Ramos (cell line): ENCODE measurements around the gene TMEM222.

Experiments used
- in situ Hi-C: fragments of 300-500 bp; cut with MboI; formaldehyde crosslinking; loops from one replicate; pipeline ENCODE4 v1.14.3; 2022; ENCODE audit warnings: low sequenced_read_pairs; ENCODE audit not compliant: unreplicated experiment

Gene TMEM222

DNA sequence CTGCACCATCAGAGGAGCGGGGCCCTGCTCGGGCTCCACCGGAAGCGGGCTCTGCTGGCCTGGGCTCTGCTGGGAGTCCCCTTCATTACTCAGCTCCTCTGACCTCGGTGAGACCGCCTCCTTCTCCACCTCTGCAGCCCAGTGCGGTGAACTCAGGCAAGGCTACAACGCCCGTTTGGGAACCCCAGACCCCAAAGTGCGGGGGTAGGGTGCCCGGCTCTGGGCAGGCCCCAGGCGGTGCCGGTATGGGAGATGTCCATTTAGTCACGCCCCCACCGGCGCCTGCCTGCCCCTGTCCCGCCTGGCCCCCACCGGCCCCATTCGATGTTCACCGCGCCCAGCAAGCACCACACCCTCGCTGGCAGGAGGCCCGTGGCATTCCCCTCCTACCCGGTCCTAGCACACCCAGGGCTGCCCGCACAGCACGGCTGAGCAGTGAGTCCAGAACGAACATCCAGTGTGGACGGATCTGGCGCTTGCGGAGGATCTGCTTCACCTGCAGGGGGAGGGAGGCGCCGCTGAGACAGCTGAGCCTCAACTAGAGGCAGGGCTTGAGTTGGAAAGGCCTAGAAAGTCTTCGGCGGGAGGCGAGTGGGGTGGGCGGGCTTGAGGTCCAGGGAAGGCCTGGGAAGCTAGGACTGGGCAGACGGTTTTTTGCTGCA, 34.8 kb downstream of the TMEM222 start:
- in situ Hi-C loops = no loop called here

DNA sequence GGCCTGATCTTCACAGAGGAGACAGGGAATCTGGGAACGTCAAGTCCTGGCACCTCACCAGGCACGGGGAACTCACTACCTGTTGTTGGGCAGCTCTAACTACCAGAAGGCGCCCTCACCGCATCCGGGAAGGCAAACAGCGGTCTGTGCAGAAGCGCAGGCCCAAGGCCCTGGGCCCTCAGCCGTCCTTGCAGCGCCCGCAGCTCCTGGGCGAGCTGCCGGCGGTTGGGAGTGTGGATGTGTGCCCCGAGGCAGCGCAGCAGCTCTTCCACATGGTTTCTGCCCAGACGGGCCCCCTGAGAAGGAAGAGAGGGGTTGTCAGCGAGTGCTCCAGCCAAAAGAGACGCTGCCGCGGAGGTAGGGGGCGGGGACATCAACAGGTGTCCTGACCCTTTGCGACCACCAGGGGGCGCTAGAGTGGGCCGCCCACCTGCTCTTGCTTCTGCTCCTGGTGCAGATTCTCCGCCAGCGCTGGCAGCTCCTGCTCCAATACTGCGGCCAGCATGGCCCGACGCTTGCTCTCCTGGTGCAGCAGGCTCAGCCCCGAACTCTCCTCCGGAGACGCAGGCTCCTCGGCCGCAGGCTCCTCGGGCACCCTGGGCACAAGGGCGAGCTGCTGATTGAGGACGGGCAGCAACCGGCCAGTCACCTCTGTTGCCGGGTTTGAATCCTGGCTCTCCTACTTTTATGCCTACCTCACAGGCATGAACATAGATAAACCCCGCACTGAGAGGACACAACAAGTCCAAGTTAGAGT, 35.5 kb downstream of the TMEM222 start:
- in situ Hi-C loops = no loop called here

DNA sequence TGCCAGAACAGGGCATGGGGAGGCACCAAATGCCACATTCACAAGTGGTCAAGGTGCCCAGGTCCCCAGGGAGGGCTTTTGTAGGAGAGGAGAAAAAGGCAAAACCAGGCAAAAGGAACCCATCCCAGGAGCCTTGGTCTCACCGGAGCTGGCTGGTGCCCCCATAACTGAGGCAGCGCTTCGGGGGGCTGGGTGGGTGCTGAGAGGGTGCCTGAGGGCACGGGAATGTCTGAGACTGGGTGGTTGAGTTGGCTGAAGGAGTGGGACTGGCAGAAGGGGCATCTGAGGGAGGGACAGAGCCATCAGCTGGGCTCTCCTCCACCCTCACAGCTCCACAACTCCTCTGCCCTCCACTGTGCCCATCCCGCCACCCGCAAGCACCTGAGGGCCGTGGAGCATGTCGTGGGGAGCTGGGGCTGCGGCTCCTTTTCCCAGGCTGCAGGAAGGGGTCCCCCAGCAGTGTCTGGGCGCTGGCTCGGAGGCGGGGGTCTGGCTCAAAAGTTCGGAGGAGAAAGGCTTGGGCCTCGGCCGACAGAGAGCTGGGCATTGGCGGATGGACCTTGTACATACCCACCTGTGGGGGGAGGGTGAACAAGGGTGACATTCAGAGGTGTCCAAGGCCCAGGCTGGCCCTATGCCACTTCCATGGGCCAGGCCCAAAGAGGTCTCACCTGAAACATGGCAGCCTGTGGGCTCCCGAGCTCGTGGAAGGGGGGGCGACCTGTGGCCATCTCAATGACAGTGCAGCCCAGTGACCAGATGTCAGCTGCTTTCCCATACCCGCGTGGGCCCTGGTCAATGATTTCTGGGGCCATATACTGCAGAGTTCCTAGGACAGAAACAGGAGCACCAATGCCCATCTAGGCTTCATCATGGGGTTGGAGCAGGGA, 36.3 kb downstream of the TMEM222 start:
- in situ Hi-C loops = no loop called here

DNA sequence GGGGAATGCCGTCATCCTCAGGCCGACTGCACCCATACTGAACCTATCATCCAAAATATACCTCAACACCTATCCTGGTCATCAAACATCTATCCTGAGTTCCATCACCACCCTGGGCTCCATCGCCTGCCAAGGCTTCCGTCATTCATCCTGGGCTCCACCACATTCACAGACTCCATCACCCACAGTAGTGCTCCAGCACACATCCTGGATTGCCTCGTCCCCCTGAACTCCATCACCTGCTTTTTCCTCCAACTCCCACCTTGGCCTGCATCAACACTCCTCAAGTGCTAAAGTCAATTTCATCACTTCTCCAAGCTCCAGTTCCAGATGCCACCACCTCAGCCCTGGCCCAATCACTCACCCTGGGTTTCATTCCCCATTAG, 37.0 kb downstream of the TMEM222 start:
- in situ Hi-C loops = no loop called here

DNA sequence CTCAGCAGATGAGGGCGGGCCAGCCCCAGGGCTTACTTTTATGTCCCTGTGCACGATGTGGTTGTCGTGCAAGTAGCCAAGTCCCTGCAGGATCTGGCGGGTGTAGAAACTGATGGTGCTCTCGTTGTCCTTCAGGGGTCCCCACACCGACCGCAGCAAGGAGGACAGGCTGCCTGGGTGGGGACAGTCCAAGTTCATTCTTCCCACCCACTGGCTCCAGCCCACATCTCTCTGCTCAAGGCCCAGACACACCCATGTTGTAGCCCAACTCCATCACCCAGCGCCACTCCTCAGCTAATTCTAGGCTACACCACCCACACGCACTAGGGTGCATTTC, 37.8 kb downstream of the TMEM222 start:
- in situ Hi-C loops = no loop called here

DNA sequence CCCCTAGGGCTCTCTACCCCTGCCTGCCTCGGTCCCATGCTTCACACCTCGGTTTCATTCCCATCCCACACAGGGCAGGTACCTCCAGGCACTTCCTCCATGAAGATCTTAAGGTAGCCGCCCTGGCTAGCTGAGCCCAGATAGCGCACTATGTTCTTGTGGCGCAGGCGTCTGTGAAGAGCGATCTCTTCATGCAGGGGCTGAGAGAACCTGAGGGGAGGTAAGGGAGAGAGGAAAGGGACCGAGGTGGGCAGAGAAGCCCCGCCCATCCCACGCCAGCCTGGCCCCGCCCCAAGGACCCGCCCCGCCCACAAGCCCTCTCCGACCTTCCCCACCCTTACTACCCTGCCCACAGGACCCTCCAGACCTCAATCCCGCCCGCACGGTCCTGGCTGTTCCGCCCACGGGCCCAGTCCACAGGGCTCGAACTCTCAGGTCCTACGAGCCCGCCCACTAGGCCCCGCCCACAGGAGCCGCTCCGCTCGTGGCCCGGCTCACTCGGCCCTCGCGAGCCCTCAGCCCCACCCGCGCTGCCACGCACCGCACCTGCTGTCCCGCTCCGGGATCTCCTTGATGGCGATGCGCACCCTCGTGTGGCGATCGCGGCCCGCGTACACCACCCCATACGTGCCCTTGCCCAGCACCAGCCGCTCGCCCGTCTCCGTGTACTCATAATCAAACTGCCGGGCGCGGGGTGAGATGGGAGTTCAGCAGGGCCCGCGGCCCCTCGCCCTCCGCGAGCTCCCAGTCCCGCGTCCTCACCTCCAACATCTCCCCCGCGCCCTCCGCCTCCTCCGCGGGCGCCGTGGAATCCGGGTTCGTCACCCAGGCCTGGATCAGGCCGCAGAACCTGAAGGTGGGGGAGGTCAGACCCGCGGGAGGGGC, 38.4 kb downstream of the TMEM222 start:
- in situ Hi-C loops = no loop called here

DNA sequence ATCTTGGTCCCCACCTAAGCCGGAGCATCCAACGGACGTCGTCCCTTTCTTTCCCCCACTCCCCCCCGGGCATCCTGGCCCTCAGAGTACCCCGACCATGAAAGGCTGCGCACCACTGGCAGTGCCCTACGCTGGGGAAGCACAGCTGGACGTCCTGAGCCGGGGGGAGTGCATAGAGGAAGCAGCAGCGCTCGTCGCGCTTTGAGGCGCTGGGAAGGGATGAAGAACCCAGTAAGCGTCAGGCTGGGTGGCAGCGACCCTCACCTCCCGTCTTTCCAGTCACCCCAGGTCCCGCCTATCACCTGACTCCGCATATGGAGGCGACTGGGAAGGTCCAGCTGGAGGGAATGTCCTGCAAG, 39.1 kb downstream of the TMEM222 start:
- in situ Hi-C loops = no loop called here

DNA sequence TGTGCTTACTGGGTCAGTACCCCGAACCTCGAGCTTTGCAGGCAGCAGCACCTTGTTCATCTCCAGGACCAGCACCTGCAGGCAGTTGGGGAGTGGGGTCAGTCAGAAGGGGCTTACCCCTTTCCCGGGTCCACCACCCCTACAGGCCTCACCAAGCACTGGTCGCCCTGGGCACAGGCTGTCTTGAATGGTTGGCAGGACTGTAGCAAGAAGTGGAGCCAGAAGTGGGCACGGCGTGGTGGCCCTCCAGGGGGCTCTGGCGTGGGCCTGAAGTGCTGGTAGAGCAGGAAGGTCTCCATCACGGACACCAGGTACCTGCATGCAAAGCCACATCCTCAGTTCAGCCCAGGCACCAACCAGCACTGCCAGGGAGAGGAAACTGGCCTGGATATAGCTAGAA, 39.6 kb downstream of the TMEM222 start:
- in situ Hi-C loops = no loop called here

DNA sequence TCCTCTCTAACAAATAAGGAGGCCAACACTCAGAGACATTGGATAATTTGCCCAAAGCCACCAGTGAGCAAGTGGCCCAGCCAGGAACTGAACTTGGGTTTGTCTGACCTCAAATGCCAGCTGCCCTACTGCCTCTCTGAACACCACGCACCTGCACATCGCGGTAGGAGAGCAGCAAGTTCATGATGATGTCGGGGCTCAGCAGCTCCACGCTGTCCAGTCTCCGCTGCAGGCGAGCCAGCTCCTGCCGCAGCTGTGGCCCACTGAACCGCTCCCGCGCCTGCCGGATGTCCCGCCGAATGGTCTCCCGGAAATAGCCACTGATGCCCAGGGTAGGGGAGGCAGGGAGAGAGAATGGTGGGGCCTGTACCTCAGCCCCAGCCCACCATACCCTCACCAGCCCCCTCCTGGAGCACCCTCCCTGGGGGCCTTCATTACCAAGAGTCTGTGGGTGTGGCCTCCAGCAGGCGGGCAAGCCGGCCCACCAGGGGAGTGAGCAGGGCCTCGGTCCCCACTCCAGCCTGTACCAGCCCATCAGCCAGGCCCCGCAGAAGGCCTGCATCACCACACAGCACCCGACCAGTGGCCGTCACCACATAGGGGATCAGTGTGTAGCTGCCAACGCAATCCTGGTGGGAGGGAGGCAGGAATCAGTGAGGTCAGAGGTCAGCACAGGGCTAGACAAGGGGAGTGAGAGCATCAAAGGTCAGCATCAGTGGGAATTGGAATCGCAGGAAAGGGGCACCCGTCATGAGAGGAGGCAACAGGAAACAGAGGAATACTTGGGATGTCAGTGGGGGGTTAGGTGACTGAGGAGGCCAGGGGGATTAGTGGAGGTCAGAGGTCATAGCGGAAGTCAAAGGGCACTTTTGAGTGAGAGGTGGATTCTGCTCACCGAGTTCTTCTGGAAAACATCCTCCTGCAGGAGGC, 42.1 kb downstream of the TMEM222 start:
- in situ Hi-C loops = no loop called here

DNA sequence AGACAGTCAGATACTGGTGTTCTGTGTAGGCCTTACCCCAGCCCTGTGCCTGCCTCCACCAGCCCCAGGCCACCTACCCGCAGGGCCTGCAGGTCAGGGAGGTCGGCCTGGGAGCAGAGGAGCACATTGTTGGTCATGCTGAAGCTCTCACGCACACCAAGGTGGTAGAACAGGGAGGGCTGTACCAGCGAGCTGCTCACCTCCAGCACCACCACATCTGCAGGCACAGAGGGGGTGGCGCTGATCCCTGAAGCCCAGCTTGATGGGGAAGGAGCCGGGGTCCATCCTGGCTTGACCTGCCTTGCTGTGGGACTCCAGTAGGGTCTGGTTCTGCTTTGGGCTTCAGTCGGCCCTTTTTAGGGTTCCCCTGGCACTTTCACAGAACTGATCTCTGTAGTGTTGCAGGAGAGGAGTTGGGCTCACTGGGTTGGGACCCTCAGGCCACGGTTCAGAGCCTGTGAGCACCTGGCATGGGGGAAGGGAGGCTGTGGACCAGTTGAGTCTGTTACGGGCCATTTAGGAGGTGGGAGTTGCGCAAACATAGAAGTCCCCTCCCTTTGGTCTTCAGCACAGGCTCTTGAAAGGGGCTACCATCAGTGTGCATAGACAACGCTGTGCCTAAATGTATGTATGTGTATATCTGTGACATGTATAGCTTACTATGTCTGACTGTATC, 42.9 kb downstream of the TMEM222 start:
- in situ Hi-C loops = no loop called here

DNA sequence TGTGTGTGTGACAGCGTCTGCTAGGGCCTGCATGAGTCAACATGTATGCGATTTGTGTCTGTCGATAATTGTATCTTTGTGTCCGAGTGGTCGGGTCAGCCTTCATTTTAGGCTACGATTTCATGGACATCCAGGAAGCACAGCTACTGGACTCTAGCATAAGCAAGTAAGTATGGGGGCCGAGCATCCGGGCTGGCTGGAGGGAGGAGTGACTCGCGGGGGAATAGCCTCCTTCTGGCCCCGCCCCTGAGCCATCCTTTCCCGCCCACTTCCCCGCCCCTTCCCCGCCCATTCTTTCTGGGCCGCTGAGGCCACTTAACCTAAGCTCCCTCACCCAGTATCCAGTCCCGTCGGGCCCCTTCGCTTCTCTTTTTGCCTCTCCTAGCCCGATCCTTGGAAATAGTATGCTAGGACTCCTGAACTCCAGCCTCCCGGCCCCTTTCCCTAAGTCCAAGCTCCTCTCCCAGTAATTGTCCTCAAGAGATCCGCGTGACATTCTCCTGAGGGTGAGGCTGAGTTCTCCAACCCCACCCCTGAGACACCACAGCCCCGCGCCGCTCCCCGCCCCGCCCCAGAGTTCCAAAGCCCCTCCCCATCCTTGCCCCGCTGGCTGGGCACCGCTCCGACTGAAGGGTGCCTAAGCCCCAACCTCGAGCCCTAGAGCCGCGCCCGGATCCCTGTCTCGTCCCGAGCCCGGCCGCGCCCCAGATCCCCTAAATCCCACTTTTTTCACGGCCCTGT, 43.6 kb downstream of the TMEM222 start:
- in situ Hi-C loops = no loop called here

DNA sequence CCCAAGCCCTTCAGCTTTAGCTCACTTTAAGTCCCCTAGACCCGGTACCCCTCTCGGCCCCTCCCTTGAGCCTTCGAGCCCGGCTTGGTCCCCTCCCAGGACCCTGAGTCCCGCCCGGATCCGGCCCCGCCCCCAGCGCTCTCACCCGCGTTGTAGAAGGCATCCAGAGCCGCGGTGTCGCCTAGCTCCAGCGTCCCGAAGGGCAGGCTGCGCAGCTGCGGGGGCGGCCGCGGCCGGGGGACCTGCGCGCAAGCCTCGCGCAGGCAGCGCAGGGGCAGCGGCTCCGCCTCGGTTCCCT, 44.1 kb downstream of the TMEM222 start:
- in situ Hi-C loops = no loop called here

DNA sequence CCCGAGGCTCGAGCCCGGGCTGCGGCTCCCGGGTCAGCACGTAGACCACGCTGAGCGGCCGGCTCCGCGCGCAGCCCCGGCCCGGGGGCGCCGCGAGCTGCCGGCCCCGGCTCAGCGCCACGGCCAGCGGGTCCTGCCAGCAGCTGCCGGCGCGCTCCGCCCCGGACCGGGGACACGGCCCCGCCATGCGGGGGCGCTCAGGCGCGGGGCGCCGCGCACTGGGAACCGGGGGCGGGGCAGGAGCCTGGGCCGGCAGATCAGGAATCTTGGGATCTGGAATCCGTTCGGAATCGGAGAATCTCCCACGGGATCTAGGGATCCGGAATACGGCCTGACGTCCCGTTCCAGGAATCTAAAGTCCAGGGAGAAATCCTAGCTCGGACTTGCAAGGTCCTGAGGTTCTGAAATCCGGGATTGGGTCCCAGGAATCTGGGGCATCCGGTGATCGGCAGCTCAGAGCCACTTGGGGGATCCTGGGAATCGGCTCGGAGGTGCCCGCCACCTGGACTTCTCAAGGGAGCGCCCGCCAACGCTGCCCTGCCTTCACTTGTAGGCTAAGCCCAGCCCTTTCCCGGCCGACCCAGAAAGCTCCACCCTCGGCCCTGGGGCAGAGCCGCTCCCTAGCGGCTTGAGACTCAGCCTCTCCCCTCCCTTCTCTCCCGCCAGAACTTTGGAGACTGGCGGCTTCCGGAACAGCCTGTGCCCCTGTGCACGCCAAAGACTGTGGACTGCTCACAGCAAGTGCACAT, 44.6 kb downstream of the TMEM222 start, which contains the start of gene MAP3K6:
Gene MAP3K6 (minus strand): TSS at position 551 of the 749 bp plus-strand sequence. CDS start 364 bp downstream, at position 187.
- in situ Hi-C loops = no loop called here

DNA sequence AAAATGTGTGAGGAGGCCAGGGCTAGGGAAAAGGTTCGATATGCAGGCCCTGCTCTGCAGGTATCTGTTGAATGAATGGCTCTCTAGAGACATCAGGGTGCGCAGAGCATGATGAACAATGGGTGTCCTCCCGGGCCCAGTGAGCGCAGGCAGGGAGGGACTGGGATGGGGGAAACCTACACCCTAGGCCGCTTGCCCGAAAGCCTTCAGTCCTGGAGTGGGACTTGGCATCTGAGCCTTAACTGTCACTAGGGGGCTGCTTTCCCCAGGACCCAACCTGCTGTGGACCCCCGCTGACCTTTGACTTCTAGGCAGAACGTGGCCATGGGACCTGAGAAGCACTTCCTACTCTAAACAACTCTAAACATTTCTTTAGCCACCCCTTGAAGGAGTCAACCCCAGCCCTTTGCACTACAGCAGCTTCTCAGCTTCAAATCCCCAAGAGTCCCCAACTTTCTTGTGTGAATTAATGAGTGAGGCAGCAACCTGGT, 45.2 kb downstream of the TMEM222 start:
- in situ Hi-C loops = no loop called here

DNA sequence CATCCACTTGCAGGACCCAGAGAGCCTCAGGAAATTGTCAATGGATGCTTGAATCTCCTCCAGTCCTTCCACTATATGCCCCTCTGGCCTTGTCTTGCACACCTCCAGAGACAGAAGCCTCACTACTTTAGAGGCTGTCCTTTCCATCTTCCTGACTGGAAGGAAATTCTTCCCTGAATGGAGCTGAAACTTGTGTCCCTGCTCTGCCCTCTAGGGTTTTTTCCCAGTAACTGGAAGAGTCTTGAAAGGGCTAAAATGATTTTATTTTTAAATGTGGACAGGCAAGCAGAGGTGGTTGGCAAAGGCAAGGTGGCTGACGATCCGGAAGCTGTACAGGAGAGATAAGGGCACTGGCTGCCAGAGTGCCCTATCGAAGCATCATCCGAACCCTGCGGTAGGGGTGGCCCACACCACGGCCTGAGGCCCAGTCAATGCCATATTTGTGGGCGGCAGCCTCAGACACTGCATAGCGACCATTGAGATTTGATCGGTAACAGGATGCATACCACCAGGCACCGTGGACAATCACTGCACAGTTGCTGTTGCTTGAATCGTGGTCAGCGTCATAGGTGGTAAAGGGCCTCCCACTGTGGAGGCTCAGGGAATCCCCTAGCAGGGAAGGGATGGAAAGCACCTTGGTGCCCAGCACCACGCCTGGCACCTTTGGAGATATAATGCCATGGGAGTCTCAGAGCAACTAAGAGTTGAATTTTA, 47.1 kb downstream of the TMEM222 start:
- in situ Hi-C loops = no loop called here

DNA sequence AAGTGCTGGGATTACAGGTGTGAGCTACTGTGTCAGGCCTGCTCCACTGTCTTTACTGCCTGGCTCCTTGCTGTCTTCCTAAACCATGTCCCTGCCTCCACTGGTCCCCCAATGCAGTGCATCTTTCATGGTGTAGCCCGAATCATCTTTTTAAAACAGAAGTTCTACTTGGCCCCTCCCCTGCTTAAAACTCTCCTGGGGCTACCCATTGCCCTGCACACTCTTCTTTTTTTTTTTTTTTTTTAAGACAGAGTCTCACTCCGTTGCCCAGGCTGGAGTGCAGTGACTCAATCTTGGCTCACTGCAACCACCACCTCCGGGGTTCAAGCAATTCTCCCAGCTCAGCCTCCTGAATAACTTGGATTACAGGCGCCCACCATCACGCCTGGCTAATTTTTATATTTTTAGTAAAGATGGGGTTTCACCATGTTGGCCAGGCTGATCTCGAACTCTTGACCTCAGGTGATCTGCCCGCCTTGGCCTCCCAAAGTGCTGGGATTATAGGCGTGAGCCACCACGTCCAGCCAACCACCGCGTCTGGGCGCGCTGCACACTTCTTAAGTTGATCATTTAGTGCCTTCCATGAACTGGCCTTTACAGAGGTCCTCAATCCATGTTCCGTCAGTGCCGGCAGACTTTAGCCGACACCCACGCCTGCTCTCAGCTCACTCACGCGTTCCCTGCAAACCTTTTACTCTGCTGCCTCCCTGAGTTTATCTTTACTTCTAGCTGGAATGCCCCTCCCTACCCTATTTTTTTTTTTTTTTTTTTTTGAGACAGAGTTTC, 50.3 kb downstream of the TMEM222 start:
- in situ Hi-C loops = no loop called here
